ENCODE results near the gene FSTL4.

DNA sequence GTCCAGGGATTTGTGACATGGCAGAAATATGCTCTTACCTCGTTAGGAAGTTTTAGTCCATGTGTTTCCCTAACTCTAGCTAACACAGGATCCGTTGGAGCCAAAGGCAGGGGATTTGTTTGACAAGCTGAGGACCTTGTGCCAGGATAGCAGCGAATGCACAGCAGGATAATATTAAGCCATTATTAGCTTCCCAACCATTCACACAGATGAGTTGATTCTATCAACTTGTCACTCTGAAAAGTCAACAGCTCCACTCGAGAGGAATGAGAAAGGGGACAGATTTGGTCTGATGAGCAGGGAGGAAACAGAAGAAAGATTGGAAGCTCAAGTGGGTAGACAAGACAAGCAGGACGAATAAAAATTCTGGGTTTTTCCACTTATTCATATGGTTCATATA lies 106.2 kb downstream of the FSTL4 start:
- TF ChIP-seq, protein P1, sequence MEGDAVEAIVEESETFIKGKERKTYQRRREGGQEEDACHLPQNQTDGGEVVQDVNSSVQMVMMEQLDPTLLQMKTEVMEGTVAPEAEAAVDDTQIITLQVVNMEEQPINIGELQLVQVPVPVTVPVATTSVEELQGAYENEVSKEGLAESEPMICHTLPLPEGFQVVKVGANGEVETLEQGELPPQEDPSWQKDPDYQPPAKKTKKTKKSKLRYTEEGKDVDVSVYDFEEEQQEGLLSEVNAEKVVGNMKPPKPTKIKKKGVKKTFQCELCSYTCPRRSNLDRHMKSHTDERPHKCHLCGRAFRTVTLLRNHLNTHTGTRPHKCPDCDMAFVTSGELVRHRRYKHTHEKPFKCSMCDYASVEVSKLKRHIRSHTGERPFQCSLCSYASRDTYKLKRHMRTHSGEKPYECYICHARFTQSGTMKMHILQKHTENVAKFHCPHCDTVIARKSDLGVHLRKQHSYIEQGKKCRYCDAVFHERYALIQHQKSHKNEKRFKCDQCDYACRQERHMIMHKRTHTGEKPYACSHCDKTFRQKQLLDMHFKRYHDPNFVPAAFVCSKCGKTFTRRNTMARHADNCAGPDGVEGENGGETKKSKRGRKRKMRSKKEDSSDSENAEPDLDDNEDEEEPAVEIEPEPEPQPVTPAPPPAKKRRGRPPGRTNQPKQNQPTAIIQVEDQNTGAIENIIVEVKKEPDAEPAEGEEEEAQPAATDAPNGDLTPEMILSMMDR (conservative IDR thresholded peaks at IDR 0.05; ENCODE audit: low read depth, low read length), result no peak
- TF ChIP-seq CHD1 (IDR thresholded peaks at IDR 0.05; ENCODE audit: low read depth, low read length) (no peak), POLR2A (IDR thresholded peaks at IDR 0.05; ENCODE audit: low read depth, low read length) (no peak), SMC3 (IDR thresholded peaks at IDR 0.05; ENCODE audit: low read depth, low read length) (no peak), RCOR1 (IDR thresholded peaks at IDR 0.05; ENCODE audit: insufficient replicate concordance, low read length) (no peak), MAZ (IDR thresholded peaks at IDR 0.05; ENCODE audit: borderline replicate concordance, low read depth, low read length) (no peak), RAD21 (IDR thresholded peaks at IDR 0.05; ENCODE audit: low read length) (no peak), FOS (IDR thresholded peaks at IDR 0.05; ENCODE audit: low read depth, low read length) (no peak), RFX5 (IDR thresholded peaks at IDR 0.05; ENCODE audit: low read depth, low read length) (no peak), CEBPB (IDR thresholded peaks at IDR 0.05; ENCODE audit: low read depth, low read length) (no peak), MXI1 (IDR thresholded peaks at IDR 0.05; ENCODE audit: borderline replicate concordance, low read depth, low read length) (no peak)
- TF ChIP-seq, protein P2, sequence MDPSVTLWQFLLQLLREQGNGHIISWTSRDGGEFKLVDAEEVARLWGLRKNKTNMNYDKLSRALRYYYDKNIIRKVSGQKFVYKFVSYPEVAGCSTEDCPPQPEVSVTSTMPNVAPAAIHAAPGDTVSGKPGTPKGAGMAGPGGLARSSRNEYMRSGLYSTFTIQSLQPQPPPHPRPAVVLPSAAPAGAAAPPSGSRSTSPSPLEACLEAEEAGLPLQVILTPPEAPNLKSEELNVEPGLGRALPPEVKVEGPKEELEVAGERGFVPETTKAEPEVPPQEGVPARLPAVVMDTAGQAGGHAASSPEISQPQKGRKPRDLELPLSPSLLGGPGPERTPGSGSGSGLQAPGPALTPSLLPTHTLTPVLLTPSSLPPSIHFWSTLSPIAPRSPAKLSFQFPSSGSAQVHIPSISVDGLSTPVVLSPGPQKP (IDR thresholded peaks at IDR 0.05; ENCODE audit: borderline replicate concordance, low read depth, low read length), result no peak

Measured in IMR-90 (cell line).